Colonic mucosa (tissue), 4 donors: Measurements from ENCODE around the gene GSTM2. TPM values are rescaled to one million over a fixed set of nuclear protein-coding genes. Genes with fewer than 3 reads are reported as not detected.

Experiments used
- DNase-seq: peaks from one replicate; pipeline ENCODE4 v3.0.0-alpha.2; 2020
- H3K27ac ChIP-seq: fragments of 200-600 bp; one replicate; pipeline ENCODE4 v1.8.0; 2021
- H3K27me3 ChIP-seq: fragments of 200-600 bp; one replicate; pipeline ENCODE4 v1.8.0; 2021
- H3K36me3 ChIP-seq: fragments of 200-600 bp; one replicate; pipeline ENCODE4 v1.8.0; 2021
- H3K4me1 ChIP-seq: fragments of 200-600 bp; one replicate; pipeline ENCODE4 v1.8.0; 2021; ENCODE audit warnings: mild to moderate bottlenecking
- H3K4me3 ChIP-seq: fragments of 200-600 bp; one replicate; pipeline ENCODE4 v1.8.0; 2021
- H3K9ac ChIP-seq, 2 donors: one replicate each; pipeline ENCODE4 v1.7.0; 2013; ENCODE audit warnings: control low read depth in 2 of 2, low read depth in 2 of 2, low read length in 2 of 2
- H3K9me3 ChIP-seq: fragments of 200-600 bp; one replicate; pipeline ENCODE4 v1.8.0; 2021
- CTCF ChIP-seq: fragments of 200-600 bp; IDR thresholded peaks from one replicate; pipeline ENCODE4 v1.8.0; 2022; ENCODE audit warnings: antibody characterized with exemption, mild to moderate bottlenecking
- intact Hi-C: fragments of 100-400 bp; cut with DNase I; formaldehyde crosslinking; loops from one replicate; pipeline ENCODE4 v1.14.1; 2022
- total RNA-seq, 2 donors: library from RNA; stranded (reverse); fragmentation: NEBNext Ultra II Directional in 1 of 2; extraction: Animal tissue kit (Norgen Biotek cat#: 25700) in 1 of 2; gene quantifications; one replicate each; pipeline ENCODE4 v1.2.1, GENCODE V29; 2021
- donor health status: healthy.
- donor health status: DM: no; HTN: no; CAD: no.
- donor health status: DM: no; HTN: no; CAD: no.

The GSTM2 gene
- total RNA-seq, 2 donors from 2014 or later, result 18.5 to 20.7 TPM

GRCh38 chr1:109716570-109717090 lies 48.8 kb downstream of the GSTM2 start:
- intact Hi-C loops, result loop anchor here (5.0 kb wide), 1 partner anchor 266 kb away; the partner anchor contains the start of gene AHCYL1

GRCh38 chr1:109717729-109718128 lies 49.9 kb downstream of the GSTM2 start:
- Histone ChIP-seq H3K27me3 (no peaks in the 10 kb centered on the region), H3K36me3 (no peaks in the 10 kb centered on the region), H3K27ac (no peak overlapping the region), H3K9me3 (no peaks in the 10 kb centered on the region), H3K4me1 (no peaks in the 10 kb centered on the region), H3K4me3 (no peak overlapping the region), H3K9ac (no peak overlapping the region)
- no peak for DNase-seq
- intact Hi-C loops, result loop anchor here (2.0 to 5.0 kb wide), 2 partner anchors 55 to 265 kb away; partner anchors contain the start of gene AHCYL1
- no peak for TF ChIP-seq CTCF

More at GRCh38 chr1:109716570-109717090, 48.8 kb downstream of the GSTM2 start:
- Histone ChIP-seq H3K9me3 (no peaks in the 10 kb centered on the region), H3K4me3 (no peak overlapping the region), H3K27ac (no peak overlapping the region), H3K36me3 (no peaks in the 10 kb centered on the region), H3K4me1 (no peaks in the 10 kb centered on the region), H3K27me3 (no peaks in the 10 kb centered on the region), H3K9ac (no peak overlapping the region)
- no peak for DNase-seq
- TF ChIP-seq CTCF, result no peak

- Histone ChIP-seq H3K4me3 (no peak overlapping the region), H3K9ac (no peak overlapping the region), H3K27ac (no peak overlapping the region), H3K4me1 (no peaks in the 10 kb centered on the region), H3K27me3 (no peaks in the 10 kb centered on the region), H3K36me3 (no peaks in the 10 kb centered on the region), H3K9me3 (no peaks in the 10 kb centered on the region)
- DNase-seq, result no peak
- intact Hi-C loops, result loop anchor here (2.0 to 5.0 kb wide), 2 partner anchors 54 to 264 kb away; partner anchors contain the start of gene AHCYL1
- peak; percentile 19 for TF ChIP-seq CTCF
Observed at GRCh38 chr1:109718495-109718894, 50.6 kb downstream of the GSTM2 start.

- no peak overlapping the region for H3K27ac ChIP-seq
- intact Hi-C loops, result loop anchor here (2.0 to 5.0 kb wide), 2 partner anchors 53 to 263 kb away; partner anchors contain the start of gene AHCYL1
- H3K9ac ChIP-seq, result no peak overlapping the region
- H3K27me3 ChIP-seq, result no peaks in the 10 kb centered on the region
- no peak for DNase-seq
- no peaks in the 10 kb centered on the region for H3K4me1 ChIP-seq
- no peak overlapping the region for H3K4me3 ChIP-seq
- H3K9me3 ChIP-seq, result no peaks in the 10 kb centered on the region
- TF ChIP-seq CTCF, result no peak
- no peaks in the 10 kb centered on the region for H3K36me3 ChIP-seq
Observed at GRCh38 chr1:109719337-109719837, 51.5 kb downstream of the GSTM2 start.

- intact Hi-C loops, result no loop called here
- Histone ChIP-seq H3K4me1 (no peaks in the 10 kb centered on the region), H3K36me3 (no peaks in the 10 kb centered on the region), H3K4me3 (no peak overlapping the region), H3K27me3 (no peaks in the 10 kb centered on the region), H3K27ac (no peak overlapping the region), H3K9me3 (no peaks in the 10 kb centered on the region), H3K9ac (no peak overlapping the region)
- no peak for TF ChIP-seq CTCF
- DNase-seq, result no peak
Observed at GRCh38 chr1:109721042-109721441, 53.2 kb downstream of the GSTM2 start.
